Glomerular endothelial cell (primary cell): ENCODE measurements around the gene EXOC3L2. TPM values are rescaled to one million over a fixed set of nuclear protein-coding genes. Genes with fewer than 3 reads are reported as not detected.
A peak's percentile ranks its signal among the peaks of the same experiment; 100 is the strongest.

Source experiments
- DNase-seq: peaks from one replicate; pipeline ENCODE4 v3.0.0-alpha.2; 2011; ENCODE audit warnings: low read depth, low spot score; ENCODE audit errors: extremely low read depth
- total RNA-seq: library from RNA; depleted of rRNA; stranded (reverse); fragments of >200 nt; gene quantifications from 2 replicates; pipeline ENCODE4 v1.2.3, GENCODE V29; 2015

The EXOC3L2 gene
- total RNA-seq, 1 donor from 2014 or later = 8.3 TPM

- no peak for DNase-seq
These were observed 61.1 kb downstream of the EXOC3L2 start for GRCh38 chr19:45184115-45184514.

GRCh38 chr19:45182758-45183157 is 62.4 kb downstream of the EXOC3L2 start:
- DNase-seq = no peak

DNA sequence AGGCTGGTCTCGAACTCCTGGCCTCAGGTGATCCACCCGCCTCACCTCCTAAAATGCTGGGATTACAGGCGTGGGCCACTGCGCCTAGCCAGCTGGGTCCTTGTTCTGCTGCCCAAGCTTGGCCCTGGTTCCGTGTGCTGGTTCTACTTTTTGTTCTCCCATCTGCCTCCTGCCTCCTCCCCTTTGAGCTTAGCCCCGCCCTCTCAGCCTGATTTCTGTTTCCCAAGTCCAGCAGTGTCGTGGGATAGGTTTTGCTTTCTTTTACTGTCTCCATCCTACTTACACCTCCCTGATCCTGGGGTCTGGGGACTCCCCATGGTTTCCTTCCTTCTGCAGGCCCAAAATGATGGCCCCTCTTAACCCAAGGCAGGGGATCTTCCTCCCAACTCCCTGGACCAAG is 64.3 kb downstream of the EXOC3L2 start:
- no peak for DNase-seq

- no peak for DNase-seq
These were observed 65.3 kb downstream of the EXOC3L2 start for GRCh38 chr19:45179892-45180370.

- DNase-seq = no peak
These were observed 65.9 kb downstream of the EXOC3L2 start for GRCh38 chr19:45179072-45179891.

DNA sequence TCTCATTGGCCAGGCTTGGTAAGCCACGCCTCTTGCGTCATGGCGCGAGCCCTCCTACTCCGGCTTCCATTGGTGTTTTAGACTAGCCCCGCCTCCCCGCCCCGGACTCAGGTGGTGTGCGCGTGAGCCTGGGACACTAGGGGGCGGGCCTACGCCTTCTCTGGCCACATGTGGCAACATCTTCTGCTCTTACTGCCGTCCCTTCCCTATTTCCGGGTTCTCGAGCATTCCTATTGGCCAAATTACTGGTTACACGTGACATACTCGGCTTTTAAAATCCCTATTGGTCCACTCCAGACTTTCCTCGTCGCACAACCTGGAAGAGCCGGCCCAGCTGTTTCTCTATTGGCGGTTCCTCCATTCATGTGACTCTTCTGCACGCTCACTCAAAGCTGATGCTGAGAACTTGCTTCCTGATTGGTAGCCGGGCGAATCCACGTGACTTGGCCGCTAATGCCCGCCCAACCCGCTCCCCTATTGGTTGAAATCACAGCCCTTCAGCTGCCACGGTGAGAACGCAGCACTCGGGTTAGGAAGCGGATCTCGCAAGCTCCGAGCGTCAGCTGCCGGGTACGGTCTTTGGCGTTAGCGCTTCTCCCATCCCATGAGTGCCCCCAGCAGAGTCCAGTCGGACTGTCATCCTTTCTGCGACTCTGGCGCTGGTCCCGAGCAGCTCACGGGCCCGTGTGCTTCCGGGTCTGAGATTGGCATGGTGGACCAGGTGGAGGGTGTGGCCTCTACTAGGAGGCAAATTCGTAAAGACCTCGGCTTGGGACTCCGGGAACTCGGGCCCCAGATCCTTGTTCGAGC is 66.7 kb downstream of the EXOC3L2 start, which contains the start of gene BLOC1S3:
TSS of gene BLOC1S3 (plus strand) at position 523 of the 810 bp plus-strand sequence. CDS start 513 bp downstream, outside the sequence.
- peak; percentile 99 for DNase-seq

GRCh38 chr19:45177817-45178261 is 67.4 kb downstream of the EXOC3L2 start, which contains the start of gene TRAPPC6A:
TSS of gene TRAPPC6A (minus strand) at chr19:45178237. CDS start at chr19:45178218, 19 bp downstream.
- no peak for DNase-seq

DNA sequence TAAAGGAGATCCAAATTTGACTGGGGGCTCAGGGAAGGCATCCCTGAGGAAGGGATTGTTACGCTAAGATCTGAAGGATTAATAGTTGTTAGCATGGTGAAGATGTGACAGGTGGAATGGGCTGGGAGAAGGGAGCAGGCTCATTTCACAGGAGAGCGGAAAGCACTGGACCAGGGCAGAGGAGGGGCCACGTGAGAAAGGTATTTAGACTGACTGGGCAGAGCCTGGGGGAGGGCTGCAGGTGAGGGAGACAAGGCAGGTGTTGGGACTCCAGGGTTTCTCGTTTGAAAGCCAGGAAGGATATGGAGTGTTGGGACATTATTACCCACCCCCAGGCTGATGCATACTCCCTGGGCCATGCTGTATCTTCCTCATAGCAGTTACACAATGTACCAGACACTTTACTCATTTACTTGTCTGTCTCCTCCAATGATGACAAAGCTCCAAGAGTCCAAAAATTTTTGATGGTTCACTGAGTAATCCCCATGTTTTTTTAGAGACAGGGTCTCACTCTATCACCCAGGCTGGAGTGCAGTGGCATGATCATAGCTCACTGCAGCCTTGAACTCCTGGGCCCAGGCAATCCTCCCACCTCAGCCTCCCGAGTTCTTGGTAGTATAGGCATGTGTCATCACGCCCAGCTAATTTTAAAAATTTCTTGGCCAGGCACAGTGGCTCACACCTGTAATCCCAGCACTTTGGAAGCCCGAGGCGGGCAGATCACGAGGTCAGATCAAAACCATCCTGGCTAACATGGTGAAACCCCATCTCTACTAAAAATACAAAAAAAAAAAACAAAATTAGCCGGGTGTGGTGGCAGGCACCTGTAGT is 69.5 kb downstream of the EXOC3L2 start:
- DNase-seq = no peak

DNA sequence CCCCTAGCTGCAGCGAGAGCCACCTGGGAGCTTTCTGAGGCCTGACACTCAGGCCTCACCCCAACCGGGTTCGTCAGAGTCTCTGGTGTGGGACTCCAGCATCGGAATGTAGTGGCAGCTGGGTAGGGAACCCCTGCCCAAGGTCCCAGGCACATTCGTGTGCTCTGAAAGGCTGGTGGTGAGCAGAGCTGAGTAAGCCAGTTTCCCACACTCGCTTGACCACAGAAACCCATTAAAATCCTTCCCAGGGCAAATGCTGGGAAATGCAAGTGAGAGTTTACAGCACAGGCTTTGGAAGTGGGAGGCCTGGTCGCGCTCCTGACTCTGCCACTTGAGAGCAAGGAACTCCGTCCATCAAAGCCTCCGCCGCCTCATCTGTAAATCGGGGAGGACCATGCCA is 71.4 kb downstream of the EXOC3L2 start:
- DNase-seq = no peak

DNA sequence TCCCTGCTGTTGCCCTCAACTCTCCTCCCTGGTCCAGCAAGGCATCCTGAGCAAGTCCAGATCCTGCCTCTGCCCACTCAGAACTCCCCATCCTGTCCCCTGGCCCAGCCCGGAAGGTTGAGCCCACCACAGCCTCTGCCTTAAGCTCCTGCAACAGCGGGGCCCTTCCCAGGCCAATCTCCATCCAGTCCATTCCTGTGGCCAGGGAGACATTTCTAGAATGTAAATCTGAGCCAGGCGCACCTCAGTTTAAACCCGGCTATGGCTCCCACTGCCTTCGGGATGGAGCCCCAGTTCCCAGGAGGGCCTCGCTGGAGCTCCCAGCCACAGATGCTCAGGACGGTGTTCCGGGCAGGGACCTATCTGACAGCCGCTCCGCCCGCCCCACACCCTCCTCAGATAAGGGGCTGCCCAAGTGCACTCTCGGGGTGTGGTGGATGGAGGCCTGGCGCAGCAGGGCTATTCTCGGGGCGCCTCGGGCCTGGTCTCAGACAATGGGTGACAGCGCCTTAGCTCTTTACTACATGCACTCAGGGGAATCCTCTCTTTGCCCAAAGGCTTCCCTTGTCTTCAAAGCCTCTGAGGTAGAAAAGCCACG is 72.5 kb downstream of the EXOC3L2 start:
- DNase-seq = no peak

DNA sequence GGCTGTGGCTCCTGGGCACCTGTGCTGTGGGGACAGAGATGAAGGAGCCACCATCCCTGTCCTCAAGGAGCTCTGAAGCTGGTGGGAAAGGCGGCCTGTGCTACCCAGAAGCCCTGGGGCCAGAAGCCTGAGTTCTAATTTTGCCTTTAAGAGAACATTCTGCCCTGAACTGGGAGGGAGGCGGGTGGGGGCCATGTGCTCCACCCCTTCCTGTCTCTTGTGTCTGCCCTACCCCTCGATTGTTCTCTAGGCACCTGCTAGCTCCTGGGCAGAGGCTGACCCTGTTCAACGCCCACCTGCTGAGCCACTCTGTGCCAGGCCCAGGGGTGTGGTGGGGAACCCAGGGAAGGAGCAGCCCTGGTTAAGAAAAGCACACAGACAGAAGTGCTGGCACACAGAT is 73.0 kb downstream of the EXOC3L2 start:
- DNase-seq = no peak

DNA sequence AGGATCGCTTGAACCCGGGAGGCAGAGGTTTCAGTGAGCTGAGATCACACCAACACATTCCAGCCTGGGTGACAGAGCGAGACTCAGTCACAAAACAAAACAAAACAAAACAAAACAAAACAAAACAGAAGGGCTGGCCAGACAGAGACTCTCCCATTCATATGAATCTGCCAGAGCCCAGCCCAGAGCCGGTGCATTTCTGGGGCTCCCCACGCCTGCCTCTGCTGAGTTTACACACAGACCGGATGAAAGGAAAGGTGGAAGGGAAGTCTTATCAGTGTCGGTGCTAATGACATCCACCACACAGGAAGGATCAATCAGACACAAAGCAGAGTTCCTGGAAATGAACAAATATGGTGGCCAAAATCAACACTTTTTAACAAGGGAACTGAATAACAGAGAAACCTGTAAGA is 74.0 kb downstream of the EXOC3L2 start:
- DNase-seq = no peak

GRCh38 chr19:45170146-45171106 is 74.8 kb downstream of the EXOC3L2 start:
- DNase-seq = no peak

GRCh38 chr19:45169602-45170001 is 75.6 kb downstream of the EXOC3L2 start:
- no peak for DNase-seq

- DNase-seq = no peak
These were observed 76.3 kb downstream of the EXOC3L2 start for GRCh38 chr19:45168767-45169351.

GRCh38 chr19:45166723-45167252 is 78.4 kb downstream of the EXOC3L2 start:
- DNase-seq = no peak

DNA sequence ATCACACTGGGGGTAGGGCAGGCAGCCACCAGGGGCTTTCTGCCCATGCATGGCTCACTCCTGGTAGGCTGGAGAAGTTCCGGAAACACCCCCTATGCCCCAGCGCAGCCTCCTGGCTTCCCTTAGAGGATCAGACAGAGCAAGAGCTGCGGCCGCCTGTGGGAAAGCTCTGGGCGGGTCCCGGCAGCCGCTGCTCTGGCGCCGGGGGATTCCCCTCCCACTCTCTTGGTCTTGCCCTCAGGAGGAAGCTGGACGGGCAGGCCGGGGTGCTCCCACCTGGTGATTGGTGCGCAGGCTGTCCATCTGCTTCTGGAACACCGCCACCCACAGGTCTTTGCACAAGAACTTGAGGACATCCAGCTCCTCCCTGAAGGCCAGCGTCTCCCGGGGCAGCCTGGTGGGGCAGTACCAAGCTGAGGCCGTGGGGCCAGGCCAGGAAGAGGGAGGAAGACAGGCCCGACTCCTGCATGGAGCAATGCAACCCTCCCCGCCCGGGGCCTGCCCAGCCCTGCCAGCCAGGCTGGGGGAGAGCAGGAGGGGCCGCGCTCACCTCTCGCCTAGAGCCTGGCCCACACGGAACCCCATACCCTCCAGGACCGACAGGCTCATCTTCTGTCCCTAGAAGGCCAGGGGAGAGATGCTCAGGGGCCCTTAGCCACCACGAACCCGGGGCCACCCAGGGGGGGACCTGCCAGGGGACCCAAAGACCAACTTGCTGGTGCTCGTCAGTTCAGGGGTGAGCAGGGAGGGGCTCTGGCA is 80.5 kb downstream of the EXOC3L2 start:
- DNase-seq = no peak
